ENCODE measurements around the gene EIF4B. TPM values are rescaled to one million over a fixed set of nuclear protein-coding genes. Genes with fewer than 3 reads are reported as not detected.

The EIF4B gene
- total RNA-seq, 6 experiments from 2014 or later: 143 to 270 (median 180) TPM

DNA sequence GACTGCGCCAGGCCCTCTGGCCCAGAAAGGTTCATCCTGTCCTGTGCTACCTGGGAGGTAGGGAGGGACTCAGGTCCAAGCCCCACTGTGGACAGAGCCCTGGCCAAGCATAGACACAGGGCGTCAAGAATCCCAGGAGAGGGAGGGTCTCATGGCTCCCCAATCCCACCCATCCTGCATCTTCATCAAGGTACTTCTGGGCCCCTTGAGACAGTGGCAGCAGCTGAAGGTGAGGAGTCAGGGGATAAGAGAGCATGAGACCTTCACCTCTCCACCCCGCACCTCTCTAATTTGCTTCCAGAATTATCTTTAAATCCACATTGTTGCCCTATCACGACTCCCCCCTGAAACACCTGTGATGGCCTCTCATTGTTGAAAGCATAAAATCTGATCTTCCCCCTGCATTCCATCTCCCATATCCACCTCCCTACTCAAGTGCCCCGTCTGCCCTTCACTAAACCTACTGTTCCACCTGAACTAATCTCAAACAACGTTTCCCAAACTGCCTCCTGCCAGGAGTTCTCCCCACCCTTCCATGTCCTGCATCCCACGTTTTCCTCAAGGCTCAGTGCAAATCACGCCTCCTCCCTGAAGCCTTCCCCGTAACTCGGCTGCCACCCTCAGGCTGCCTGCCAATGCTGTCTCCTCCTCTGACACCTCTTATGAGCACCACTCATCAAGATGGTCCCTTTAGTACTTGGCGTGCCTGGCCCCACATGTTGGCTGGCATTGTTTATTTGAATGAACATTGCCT is 30.3 kb upstream of the EIF4B start:
- 49% methylated on average over 9 of the region's 11 CpGs for WGBS (ENCODE audit: insufficient coverage, low coverage, low lambda C conversion rate, missing lambda C conversion rate)
- intact Hi-C loops (cut with DNase I): loop anchor here (5.0 to 10.0 kb wide), 2 partner anchors 89 to 401 kb away; partner anchors contain the start of gene KRT74 (in 1 of the 2)
- TF ChIP-seq, protein P1, sequence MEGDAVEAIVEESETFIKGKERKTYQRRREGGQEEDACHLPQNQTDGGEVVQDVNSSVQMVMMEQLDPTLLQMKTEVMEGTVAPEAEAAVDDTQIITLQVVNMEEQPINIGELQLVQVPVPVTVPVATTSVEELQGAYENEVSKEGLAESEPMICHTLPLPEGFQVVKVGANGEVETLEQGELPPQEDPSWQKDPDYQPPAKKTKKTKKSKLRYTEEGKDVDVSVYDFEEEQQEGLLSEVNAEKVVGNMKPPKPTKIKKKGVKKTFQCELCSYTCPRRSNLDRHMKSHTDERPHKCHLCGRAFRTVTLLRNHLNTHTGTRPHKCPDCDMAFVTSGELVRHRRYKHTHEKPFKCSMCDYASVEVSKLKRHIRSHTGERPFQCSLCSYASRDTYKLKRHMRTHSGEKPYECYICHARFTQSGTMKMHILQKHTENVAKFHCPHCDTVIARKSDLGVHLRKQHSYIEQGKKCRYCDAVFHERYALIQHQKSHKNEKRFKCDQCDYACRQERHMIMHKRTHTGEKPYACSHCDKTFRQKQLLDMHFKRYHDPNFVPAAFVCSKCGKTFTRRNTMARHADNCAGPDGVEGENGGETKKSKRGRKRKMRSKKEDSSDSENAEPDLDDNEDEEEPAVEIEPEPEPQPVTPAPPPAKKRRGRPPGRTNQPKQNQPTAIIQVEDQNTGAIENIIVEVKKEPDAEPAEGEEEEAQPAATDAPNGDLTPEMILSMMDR (IDR thresholded peaks at IDR 0.05): peak in 2 of 4 donors; percentile 22 to 26
- TF ChIP-seq POLR2A (IDR thresholded peaks at IDR 0.05): no peak
- H3K27me3 ChIP-seq: no peaks in the 10 kb centered on the region
- no peaks in the 10 kb centered on the region for H3K36me3 ChIP-seq
- no peak overlapping the region for H3K27ac ChIP-seq
- DNase-seq (peak in 2 of 3 donors; percentile 50 to 60), ATAC-seq (peak in 2 of 4 donors; percentile 44 to 47)
- no peaks in the 10 kb centered on the region for H3K9me3 ChIP-seq
- H3K4me3 ChIP-seq: no peak overlapping the region
- H3K4me1 ChIP-seq: peaks cover 0 to under 1% (median 0%) of the 10 kb centered on the region in 4 donors

- no peak for ATAC-seq
- DNase-seq: no peak
- Histone ChIP-seq H3K9me3 (no peaks in the 10 kb centered on the region), H3K4me1 (peaks cover 0 to 3% (median 0%) of the 10 kb centered on the region in 4 donors), H3K4me3 (no peak overlapping the region), H3K27ac (no peak overlapping the region), H3K36me3 (no peaks in the 10 kb centered on the region), H3K27me3 (no peaks in the 10 kb centered on the region)
- WGBS (ENCODE audit: insufficient coverage, low coverage, low lambda C conversion rate, missing lambda C conversion rate): 40% methylated on average over 3 of the region's 3 CpGs
- intact Hi-C loops (cut with DNase I): loop anchor here (5.0 to 10.0 kb wide), 2 partner anchors 89 to 402 kb away; partner anchors contain the start of gene KRT74 (in 1 of the 2)
- TF ChIP-seq, protein P1 (IDR thresholded peaks at IDR 0.05): no peak
- no peak for TF ChIP-seq POLR2A (IDR thresholded peaks at IDR 0.05)
Measured at GRCh38 chr12:52976574-52977071, 29.6 kb upstream of the EIF4B start.

GRCh38 chr12:52977170-52977569 is 29.1 kb upstream of the EIF4B start:
- 66% methylated on average over 3 of the region's 4 CpGs for WGBS (ENCODE audit: insufficient coverage, low coverage, low lambda C conversion rate, missing lambda C conversion rate)
- TF ChIP-seq, protein P1 (IDR thresholded peaks at IDR 0.05): no peak
- no peak for TF ChIP-seq POLR2A (IDR thresholded peaks at IDR 0.05)
- DNase-seq (no peak), ATAC-seq (no peak)
- H3K4me1 ChIP-seq: peaks cover 0 to 3% (median 0%) of the 10 kb centered on the region in 4 donors
- no peak overlapping the region for H3K27ac ChIP-seq
- H3K36me3 ChIP-seq: no peaks in the 10 kb centered on the region
- no peaks in the 10 kb centered on the region for H3K9me3 ChIP-seq
- H3K27me3 ChIP-seq: no peaks in the 10 kb centered on the region
- no peak overlapping the region for H3K4me3 ChIP-seq
- intact Hi-C loops (cut with DNase I): loop anchor here (5.0 to 10.0 kb wide), 2 partner anchors 90 to 402 kb away; partner anchors contain the start of gene KRT74 (in 1 of the 2)

DNA sequence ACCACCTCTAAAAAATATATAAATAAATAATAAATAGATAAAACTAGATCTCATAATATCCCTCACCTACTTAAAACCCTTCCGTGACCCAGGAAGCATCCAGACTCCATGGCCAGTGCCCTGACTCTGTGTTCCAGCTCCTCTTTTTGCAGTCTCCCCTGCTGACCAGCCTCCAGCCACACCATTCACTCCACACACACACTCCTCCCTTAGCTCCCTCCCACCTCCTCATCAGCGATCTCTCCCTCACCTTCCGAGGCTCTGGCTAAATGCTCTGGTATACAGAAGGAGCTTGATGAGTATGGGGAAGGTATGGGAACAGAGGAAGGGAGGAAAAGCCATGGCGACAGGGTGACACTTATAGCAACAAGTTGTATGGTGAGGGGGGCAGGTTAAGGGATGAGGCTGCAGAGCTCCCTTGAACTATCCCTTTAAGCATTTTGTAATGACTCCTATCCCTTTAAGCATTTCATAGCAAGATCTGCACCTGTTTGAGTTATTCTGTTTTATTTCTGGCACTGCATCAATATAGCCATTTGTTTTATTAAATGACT is 26.1 kb upstream of the EIF4B start:
- Histone ChIP-seq H3K27ac (no peak overlapping the region), H3K9me3 (no peaks in the 10 kb centered on the region), H3K4me1 (peaks cover 0 to 3% (median 0%) of the 10 kb centered on the region in 4 donors), H3K27me3 (no peaks in the 10 kb centered on the region), H3K4me3 (no peak overlapping the region), H3K36me3 (no peaks in the 10 kb centered on the region)
- DNase-seq (no peak), ATAC-seq (no peak)
- WGBS (ENCODE audit: insufficient coverage, low coverage, low lambda C conversion rate, missing lambda C conversion rate): 48% methylated on average over 4 of the region's 4 CpGs
- TF ChIP-seq POLR2A (IDR thresholded peaks at IDR 0.05): no peak
- TF ChIP-seq, protein P1 (IDR thresholded peaks at IDR 0.05): no peak
- intact Hi-C loops (cut with DNase I): loop anchor here in 1 of 2 donors (2.0 kb wide), 1 partner anchor 95 kb away; no protein-coding TSS in a partner anchor
